NCI-H748 (cell line): ENCODE measurements around the gene SWAP70.
"Not testable (repeated sequence)": the region's sequence is repeated elsewhere in the genome, so short reads cannot be mapped to it uniquely, and the experiment has no call there.

Source experiments
- DNase-seq: peaks from one replicate; lab custom pipeline; 2025; ENCODE audit not compliant: unreplicated experiment; lab: John Stamatoyannopoulos, UW

The SWAP70 gene

DNA sequence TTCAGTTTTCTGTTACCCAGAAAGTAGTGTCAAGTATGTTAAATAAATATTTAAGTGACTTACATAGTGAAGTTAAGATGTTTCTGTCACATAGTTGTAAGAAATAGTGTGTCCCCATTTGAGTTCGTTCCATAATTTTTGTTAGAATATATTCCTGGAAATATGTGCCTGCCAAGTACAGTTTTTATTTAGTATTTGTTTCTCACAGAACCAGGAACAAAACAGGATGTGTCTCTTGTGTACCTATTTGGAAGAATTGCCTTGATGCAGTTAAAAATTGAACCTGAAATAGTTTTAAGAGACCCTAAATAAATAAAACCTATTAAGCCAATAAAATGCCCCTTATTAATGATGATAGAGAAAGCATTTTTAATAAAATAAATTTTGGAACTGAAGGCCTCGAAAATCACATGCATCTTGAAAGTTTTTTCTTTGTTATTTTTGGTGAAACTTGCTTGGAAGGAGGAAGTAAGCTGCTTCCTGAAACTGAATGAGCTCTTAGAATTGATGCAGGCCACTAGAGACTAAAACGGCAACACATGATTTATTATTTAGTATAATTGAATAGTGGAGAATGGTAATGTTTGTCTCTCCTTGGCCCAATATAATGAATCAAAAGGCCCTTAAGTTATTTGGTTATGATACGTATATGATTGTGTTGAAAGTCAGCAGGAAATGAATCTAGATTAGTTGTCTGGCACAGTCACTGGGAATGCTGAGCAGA lies 55.9 kb downstream of the SWAP70 start:
- DNase-seq = no peak

DNA sequence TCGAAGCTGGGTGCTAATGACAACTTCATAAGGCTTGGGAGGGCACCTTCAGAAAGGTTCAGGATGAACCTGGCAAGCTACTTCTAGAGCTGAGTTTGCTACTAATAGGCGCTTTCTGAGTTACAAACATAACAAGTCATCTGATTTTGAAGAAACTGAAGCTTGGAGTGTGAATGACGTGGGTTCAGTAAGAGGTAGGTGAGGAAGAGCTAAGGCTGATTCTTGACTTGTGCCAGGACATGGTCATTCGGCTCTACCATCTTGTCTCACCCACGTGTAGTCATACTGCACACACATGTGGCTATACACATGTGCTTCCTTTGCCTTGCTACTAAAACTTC lies 56.4 kb downstream of the SWAP70 start:
- DNase-seq = no peak

DNA sequence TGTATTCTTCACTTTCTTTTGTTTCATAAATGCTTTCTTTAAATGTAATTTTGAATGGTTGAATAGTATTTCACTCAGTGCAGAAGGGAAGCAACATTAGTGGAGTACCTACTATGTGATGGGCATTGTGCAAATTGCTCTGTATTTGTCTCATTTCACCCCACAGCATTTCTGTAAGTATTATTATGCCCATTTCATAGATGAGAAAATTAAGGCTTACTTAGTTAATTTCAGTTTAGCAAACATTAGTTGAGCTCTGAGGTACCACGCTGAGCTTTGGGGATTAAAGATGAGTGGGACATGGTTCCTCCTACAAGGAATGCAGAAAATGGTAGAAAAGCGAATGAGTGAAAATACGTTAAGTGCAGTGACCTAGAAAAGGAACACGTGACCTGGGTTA lies 58.1 kb downstream of the SWAP70 start:
- no peak for DNase-seq

DNA sequence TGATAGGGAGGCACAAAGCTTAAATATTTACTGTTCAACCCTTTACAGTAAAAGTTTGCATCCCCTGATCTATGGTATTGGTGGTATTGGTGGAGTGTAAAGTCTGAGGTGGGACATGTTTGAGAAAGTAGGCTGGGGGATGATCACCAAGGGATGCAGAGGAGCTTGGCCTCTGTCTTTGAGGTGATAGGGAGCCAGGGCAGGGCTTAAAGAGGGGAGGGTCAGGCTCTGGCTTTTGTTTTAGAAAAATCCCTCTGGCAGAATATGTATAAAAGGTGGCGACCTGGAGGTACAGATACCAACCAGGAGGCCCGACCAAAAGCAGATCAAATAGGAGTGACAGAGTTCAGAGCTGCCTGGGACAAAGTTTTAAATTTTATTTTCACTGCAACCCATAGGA lies 59.0 kb downstream of the SWAP70 start:
- DNase-seq = no peak

DNA sequence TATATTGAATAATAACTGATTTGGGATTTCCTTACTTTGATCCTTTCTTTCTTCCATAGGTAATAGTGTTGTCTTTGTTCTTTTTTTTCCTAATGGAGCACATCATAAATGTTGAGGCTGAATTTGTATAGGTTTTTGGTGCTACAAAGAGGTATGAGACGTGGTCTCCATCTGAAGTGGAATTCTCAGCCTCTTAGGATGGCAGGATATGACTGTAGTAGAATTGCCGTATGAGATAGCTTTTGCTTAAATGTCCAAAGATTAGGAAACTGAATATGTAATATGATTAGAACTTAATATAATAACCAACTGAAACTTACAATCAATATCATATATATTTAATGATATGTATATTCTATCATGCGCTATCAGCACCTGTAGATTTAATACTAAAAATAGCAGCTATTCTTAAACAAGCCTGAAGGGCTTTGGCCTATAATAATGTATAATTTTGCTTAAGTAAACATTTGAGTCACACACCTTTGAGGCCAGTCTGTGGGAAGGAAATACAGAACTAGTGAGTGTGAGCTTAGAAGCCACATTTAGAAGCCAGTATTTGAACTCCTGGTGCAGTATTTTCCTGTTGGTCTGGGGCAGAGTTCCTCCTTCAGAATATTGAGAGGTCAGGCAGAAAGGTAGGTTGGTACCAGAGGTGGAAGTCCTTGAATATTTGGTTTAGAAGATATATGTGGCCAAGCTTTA lies 62.6 kb downstream of the SWAP70 start:
- peak; percentile 43 for DNase-seq

- DNase-seq = no peak
These were observed 64.2 kb downstream of the SWAP70 start for GRCh38 chr11:9728058-9728457.

GRCh38 chr11:9731256-9731655 lies 67.4 kb downstream of the SWAP70 start:
- no peak for DNase-seq

GRCh38 chr11:9732453-9732852 lies 68.6 kb downstream of the SWAP70 start:
- no peak for DNase-seq

DNA sequence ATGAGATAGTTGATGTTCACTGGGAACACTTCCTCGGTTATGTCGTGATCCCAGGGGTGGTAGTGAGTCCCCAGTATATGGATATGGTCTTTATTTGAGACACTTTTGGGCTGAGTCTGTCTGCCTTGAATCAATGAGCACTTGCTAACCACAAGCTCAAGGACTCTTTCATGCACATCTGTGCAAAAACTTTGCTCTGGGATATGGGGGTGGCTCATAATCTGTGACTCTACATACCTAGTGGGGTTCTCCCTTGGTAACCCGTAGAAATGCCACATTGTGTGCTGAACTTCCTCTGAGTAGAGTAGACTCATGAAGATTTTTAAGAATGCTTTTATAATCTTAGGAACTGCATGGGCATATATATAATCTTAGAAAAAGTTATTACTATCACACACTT lies 69.3 kb downstream of the SWAP70 start:
- no peak for DNase-seq

DNA sequence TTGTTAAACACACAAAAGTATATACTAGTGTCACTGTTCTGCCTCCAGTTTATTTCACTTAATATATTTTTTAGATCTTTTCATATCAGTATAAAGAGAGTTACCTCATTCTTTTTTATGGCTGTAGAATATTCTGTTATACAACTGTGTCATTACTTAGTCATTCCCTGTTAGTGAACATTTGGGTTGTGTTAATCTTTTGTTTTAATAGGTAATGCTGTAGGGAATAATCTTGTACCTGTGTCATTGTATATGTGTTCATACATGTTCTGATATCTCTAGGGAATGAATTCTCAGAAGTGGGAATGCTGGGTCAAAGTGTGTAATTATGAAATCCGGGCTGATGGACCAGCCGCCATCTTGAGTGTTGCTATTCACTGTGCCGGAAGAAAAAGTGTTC lies 71.4 kb downstream of the SWAP70 start:
- DNase-seq = no peak

DNA sequence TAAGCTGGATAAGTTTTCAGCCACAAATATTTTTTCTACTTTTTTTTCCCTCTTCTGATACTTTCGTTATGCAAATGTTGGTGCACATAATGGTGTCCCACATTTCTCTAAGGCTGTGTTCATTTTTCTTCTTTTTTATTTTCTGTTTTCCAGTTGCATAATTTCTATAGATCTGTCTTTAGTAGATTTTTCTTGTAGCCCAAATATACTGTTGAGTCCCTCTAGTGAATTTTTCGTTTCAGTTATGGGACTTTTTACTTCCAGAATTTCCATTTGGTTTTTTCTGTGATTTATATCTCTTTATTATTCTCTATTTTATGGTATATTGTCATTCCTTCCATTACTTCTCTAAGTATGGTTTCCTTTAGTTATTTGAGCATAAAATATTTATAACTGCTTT lies 72.0 kb downstream of the SWAP70 start:
- DNase-seq = no peak

DNA sequence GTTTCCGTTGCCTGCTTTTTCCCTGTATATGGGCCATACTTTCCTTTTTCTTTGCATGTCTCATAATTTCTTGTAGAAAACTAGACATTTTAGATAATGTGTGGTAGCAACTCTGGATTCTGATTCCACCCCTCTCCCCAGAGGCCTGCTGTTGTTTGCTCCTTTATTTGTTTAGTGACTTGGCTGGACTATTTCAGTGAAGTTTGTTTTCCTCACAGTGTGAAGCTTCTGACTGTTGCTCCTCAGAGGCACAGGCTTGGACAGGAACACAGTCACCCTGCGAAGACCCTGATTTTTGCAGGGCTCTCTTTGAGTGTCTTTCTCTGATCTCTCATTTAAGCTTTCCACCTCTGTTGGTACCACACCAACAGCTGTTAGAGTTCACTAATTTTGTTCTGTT lies 72.5 kb downstream of the SWAP70 start:
- no peak for DNase-seq

GRCh38 chr11:9738116-9738515 lies 74.2 kb downstream of the SWAP70 start:
- DNase-seq = no peak

DNA sequence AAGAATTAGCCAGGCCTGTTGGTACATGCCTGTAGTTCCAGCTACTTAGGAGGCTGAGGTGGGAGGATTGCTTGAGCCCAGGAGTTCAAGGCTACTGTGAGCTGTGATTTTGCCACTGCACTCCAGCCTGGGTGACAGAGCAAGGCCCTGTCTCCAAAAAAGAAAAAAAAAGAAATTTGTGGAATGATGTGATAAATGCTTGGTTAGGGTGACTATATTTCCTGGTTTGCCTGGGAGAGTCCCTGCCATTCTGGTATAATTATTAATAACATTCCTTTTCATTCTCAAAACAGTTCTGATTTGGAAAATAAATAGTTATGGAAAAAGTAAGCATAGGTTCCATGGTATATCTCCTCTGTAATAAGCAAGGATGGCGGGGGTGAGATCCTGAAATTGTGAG lies 74.8 kb downstream of the SWAP70 start:
- no peak for DNase-seq

- no peak for DNase-seq
These were observed 75.4 kb downstream of the SWAP70 start for GRCh38 chr11:9739123-9739900.

GRCh38 chr11:9740202-9740883 lies 76.5 kb downstream of the SWAP70 start:
- DNase-seq = no peak

- no peak for DNase-seq
These were observed 77.4 kb downstream of the SWAP70 start for GRCh38 chr11:9741260-9741659.

DNA sequence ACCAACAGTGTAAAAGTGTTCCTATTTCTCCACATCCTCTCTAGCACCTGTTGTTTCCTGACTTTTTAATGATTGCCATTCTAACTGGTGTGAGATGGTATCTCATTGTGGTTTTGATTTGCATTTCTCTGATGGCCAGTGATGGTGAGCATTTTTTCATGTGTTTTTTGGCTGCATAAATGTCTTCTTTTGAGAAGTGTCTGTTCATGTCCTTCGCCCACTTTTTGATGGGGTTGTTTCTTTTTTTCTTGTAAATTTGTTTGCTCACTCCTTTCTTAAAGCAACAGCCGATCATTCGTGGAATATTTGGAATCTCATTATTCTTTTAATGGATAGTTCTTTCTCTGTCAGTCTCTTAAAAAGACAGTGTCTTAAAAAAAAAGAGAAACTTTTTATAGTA lies 79.6 kb downstream of the SWAP70 start:
- DNase-seq = not testable (repeated sequence)

- DNase-seq = no peak
These were observed 81.7 kb downstream of the SWAP70 start for GRCh38 chr11:9745411-9746211.

GRCh38 chr11:9747229-9747628 lies 83.4 kb downstream of the SWAP70 start:
- DNase-seq = no peak

GRCh38 chr11:9747828-9748227 lies 84.0 kb downstream of the SWAP70 start:
- no peak for DNase-seq
